AG10803 (cell line): ENCODE data around the gene USHBP1.
A peak's percentile ranks its signal among the peaks of the same experiment; 100 is the strongest.

Source experiments
- DNase-seq: peaks from one replicate; pipeline ENCODE4 v3.0.0; 2010; ENCODE audit warnings: low read depth
- H3K4me3 ChIP-seq: 2 replicates; pipeline ENCODE4 v1.5.1; 2011; ENCODE audit warnings: mild to moderate bottlenecking, low read length, control low read depth
- CTCF ChIP-seq: conservative IDR thresholded peaks from 2 replicates; pipeline ENCODE4 v1.5.1; 2011; ENCODE audit warnings: mild to moderate bottlenecking, low read length, control low read depth, inconsistent platforms

USHBP1 gene

GRCh38 chr19:17226002-17226933 is 38.3 kb downstream of the USHBP1 start, which contains the start of gene OCEL1:
TSS of gene OCEL1 (plus strand) at chr19:17226226. CDS start at chr19:17226248, 22 bp downstream.
- peak within 1 kb of the TSS; percentile 87 for H3K4me3 ChIP-seq
- DNase-seq = peak; percentile 97
- no peak for TF ChIP-seq CTCF

- H3K4me3 ChIP-seq = no peak overlapping the region
- TF ChIP-seq CTCF = no peak
- DNase-seq = no peak
Measured at GRCh38 chr19:17225053-17225452, 39.5 kb downstream of the USHBP1 start.

- TF ChIP-seq CTCF = no peak
- no peak overlapping the region for H3K4me3 ChIP-seq
- DNase-seq = peak; percentile 72
Measured at GRCh38 chr19:17220207-17220758, 44.3 kb downstream of the USHBP1 start.

- DNase-seq = no peak
- TF ChIP-seq CTCF = no peak
- no peak overlapping the region for H3K4me3 ChIP-seq
Measured at GRCh38 chr19:17219286-17219685, 45.3 kb downstream of the USHBP1 start.

- H3K4me3 ChIP-seq = peak overlapping the region; percentile 84
- TF ChIP-seq CTCF = no peak
- DNase-seq = no peak
Measured at GRCh38 chr19:17216058-17216670, 48.4 kb downstream of the USHBP1 start.

GRCh38 chr19:17215127-17215971 is 49.2 kb downstream of the USHBP1 start, which contains the start of gene USE1:
TSS of gene USE1 (plus strand) at chr19:17215357. CDS start at chr19:17215406, 49 bp downstream.
- DNase-seq = peak; percentile 93
- peak within 1 kb of the TSS; percentile 84 for H3K4me3 ChIP-seq
- no peak for TF ChIP-seq CTCF
